GM12878 (cell line): Measurements from ENCODE around the gene RANBP1.

Experiments
- CREB1 ChIP-seq: IDR thresholded peaks from 2 replicates; pipeline ENCODE4 v1.6.1; 2012; ENCODE audit warnings: low read depth, mild to moderate bottlenecking, inconsistent platforms
- FOS ChIP-seq: IDR thresholded peaks from 3 replicates; pipeline ENCODE4 v1.6.1; 2011; ENCODE audit warnings: borderline replicate concordance; ENCODE audit not compliant: insufficient read length; ENCODE audit errors: extremely low read depth
- HDAC2 ChIP-seq: fragments of 200-600 bp; sonication (generic); IDR thresholded peaks from 2 replicates; pipeline ENCODE4 v1.6.1; 2017
- IRF5 ChIP-seq: fragments of 450-650 bp; IDR thresholded peaks from 2 replicates; pipeline ENCODE4 v1.6.1; 2017; ENCODE audit warnings: borderline replicate concordance
- LARP7 ChIP-seq: fragments of 450-650 bp; IDR thresholded peaks from 2 replicates; pipeline ENCODE4 v1.6.1; 2017; ENCODE audit warnings: mild to moderate bottlenecking
- RAD21 ChIP-seq: IDR thresholded peaks from 2 replicates; pipeline ENCODE4 v1.6.1; 2011; ENCODE audit warnings: mild to moderate bottlenecking, low read depth, low read length, moderate library complexity; ENCODE audit not compliant: insufficient read depth
- SRF ChIP-seq, 2 experiments: IDR thresholded peaks; 2 replicates each; pipeline ENCODE4 v1.6.1; 2011; ENCODE audit warnings: low read depth in 2 of 2, low read length in 2 of 2, mild to moderate bottlenecking in 1 of 2, moderate library complexity in 1 of 2
- SUPT20H ChIP-seq: IDR thresholded peaks from 2 replicates; pipeline ENCODE4 v1.6.1; 2011; ENCODE audit warnings: low read depth, mild to moderate bottlenecking, low read length, moderate library complexity, borderline replicate concordance; ENCODE audit not compliant: control insufficient read depth
- TF ChIP-seq, protein P1 (sequence below), 3 experiments: IDR thresholded peaks in 2 of 3; conservative IDR thresholded peaks in 1 of 3; 2 replicates each; pipeline ENCODE4 v1.5.1; 2011; ENCODE audit warnings: low read depth in 3 of 3, low read length in 3 of 3, mild to moderate bottlenecking in 3 of 3, control low read depth in 2 of 3, moderate library complexity in 2 of 3, inconsistent platforms in 1 of 3, mixed read lengths in 1 of 3; ENCODE audit not compliant: control insufficient read depth in 2 of 3, insufficient read depth in 1 of 3; ENCODE audit errors: extremely low read depth in 1 of 3

DNA sequence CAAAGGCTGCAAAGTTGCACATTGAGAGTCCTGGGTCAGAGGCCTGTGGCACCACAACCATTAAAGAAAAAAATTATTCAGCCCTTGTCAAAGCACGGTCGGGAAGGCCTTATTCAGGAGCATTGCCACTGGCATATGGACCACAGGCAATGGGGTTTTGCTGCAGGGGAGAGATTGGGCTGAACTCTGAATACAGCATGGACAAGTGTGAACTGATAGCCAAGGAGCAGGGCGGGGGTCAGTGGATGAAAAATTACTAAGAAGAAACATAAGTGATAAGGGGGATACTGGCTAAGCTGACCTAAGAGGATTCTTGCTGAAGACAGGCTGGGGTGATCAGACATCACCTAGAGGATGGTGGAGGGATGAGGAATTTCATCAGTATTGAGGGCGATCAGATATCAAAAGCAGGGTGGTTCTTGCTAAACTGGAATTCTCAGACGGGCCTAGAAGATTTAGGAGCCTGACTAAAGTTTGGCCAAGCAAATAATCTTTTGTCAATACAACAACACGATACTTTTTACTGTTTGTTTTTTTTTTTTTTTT is 39.2 kb upstream of the RANBP1 start:
- no peak for TF ChIP-seq IRF5
- no peak for TF ChIP-seq CREB1
- no peak for TF ChIP-seq FOS
- TF ChIP-seq HDAC2, result no peak
- TF ChIP-seq RAD21, result no peak
- TF ChIP-seq SUPT20H, result no peak
- TF ChIP-seq, protein P1, sequence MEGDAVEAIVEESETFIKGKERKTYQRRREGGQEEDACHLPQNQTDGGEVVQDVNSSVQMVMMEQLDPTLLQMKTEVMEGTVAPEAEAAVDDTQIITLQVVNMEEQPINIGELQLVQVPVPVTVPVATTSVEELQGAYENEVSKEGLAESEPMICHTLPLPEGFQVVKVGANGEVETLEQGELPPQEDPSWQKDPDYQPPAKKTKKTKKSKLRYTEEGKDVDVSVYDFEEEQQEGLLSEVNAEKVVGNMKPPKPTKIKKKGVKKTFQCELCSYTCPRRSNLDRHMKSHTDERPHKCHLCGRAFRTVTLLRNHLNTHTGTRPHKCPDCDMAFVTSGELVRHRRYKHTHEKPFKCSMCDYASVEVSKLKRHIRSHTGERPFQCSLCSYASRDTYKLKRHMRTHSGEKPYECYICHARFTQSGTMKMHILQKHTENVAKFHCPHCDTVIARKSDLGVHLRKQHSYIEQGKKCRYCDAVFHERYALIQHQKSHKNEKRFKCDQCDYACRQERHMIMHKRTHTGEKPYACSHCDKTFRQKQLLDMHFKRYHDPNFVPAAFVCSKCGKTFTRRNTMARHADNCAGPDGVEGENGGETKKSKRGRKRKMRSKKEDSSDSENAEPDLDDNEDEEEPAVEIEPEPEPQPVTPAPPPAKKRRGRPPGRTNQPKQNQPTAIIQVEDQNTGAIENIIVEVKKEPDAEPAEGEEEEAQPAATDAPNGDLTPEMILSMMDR (IDR thresholded peaks at IDR 0.05 in 2 of 3, conservative IDR thresholded peaks at IDR 0.05 in 1 of 3; ENCODE audit: control insufficient read depth in 2 of 3, extremely low read depth in 1 of 3, insufficient read depth in 1 of 3, low read depth in 3 of 3, low read length in 3 of 3), result no peak
- TF ChIP-seq SRF (IDR thresholded peaks at IDR 0.05; ENCODE audit: low read depth in 2 of 2, low read length in 2 of 2), result no peak
- TF ChIP-seq LARP7, result no peak
